Astrocyte (in vitro differentiated cells and primary cell): ENCODE measurements around the gene UBAC2. TPM values are rescaled to one million over a fixed set of nuclear protein-coding genes. Genes with fewer than 3 reads are reported as not detected.

ENCODE experiments used
- DNase-seq: peaks from one replicate; pipeline ENCODE4 v3.0.0-alpha.2; 2010; ENCODE audit warnings: low read depth
- FAIRE-seq: peaks from 2 replicates; lab custom pipeline; 2011; peaks lifted over from hg19 to GRCh38; lab: Jason Lieb, UNC
- H2AFZ ChIP-seq: 2 replicates; pipeline ENCODE4 v1.6.0; 2012; ENCODE audit warnings: low read depth, low read length, inconsistent platforms
- H3K27ac ChIP-seq: 2 replicates; pipeline ENCODE4 v1.5.1; 2011; ENCODE audit warnings: low read depth, low read length, inconsistent platforms
- H3K27me3 ChIP-seq: 2 replicates; pipeline ENCODE4 v1.6.0; 2011; ENCODE audit warnings: low read length, inconsistent platforms; ENCODE audit not compliant: insufficient read depth
- H3K36me3 ChIP-seq: 2 replicates; pipeline ENCODE4 v1.5.1; 2011; ENCODE audit warnings: low read length, inconsistent platforms; ENCODE audit not compliant: insufficient read depth
- H3K4me1 ChIP-seq: 2 replicates; pipeline ENCODE4 v1.5.1; 2011; ENCODE audit warnings: low read length, inconsistent platforms; ENCODE audit not compliant: insufficient read depth
- H3K4me2 ChIP-seq: 2 replicates; pipeline ENCODE4 v1.6.0; 2012; ENCODE audit warnings: low read length, inconsistent platforms
- H3K4me3 ChIP-seq: 2 replicates; pipeline ENCODE4 v1.5.1; 2011; ENCODE audit warnings: low read depth, mild to moderate bottlenecking, low read length, inconsistent platforms; ENCODE audit not compliant: insufficient read depth
- H3K79me2 ChIP-seq: 2 replicates; pipeline ENCODE4 v1.6.0; 2012; ENCODE audit warnings: mild to moderate bottlenecking, low read length, inconsistent platforms; ENCODE audit not compliant: insufficient read depth
- H3K9ac ChIP-seq: 2 replicates; pipeline ENCODE4 v1.6.0; 2012; ENCODE audit warnings: mild to moderate bottlenecking, low read length, inconsistent platforms
- H3K9me3 ChIP-seq: 2 replicates; pipeline ENCODE4 v1.5.1; 2012; ENCODE audit warnings: low read depth, mild to moderate bottlenecking, low read length, inconsistent platforms; ENCODE audit not compliant: insufficient read depth
- H4K20me1 ChIP-seq: 2 replicates; pipeline ENCODE4 v1.6.0; 2012; ENCODE audit warnings: low read length, inconsistent platforms; ENCODE audit not compliant: insufficient read depth
- H3K27ac Mint-ChIP-seq: one replicate; pipeline ENCODE4 v1.8.0; 2021; ENCODE audit warnings: mild to moderate bottlenecking, mixed read lengths; ENCODE audit not compliant: unreplicated experiment
- H3K27me3 Mint-ChIP-seq: one replicate; pipeline ENCODE4 v1.8.0; 2021; ENCODE audit warnings: low read depth, mixed read lengths; ENCODE audit not compliant: unreplicated experiment
- H3K36me3 Mint-ChIP-seq: one replicate; pipeline ENCODE4 v1.8.0; 2021; ENCODE audit warnings: low read depth, mixed read lengths; ENCODE audit not compliant: unreplicated experiment
- H3K4me1 Mint-ChIP-seq: one replicate; pipeline ENCODE4 v1.8.0; 2021; ENCODE audit warnings: low read depth, mixed read lengths; ENCODE audit not compliant: unreplicated experiment
- H3K4me3 Mint-ChIP-seq: one replicate; pipeline ENCODE4 v1.8.0; 2021; ENCODE audit warnings: mild to moderate bottlenecking, moderate library complexity, mixed read lengths; ENCODE audit not compliant: unreplicated experiment
- H3K9me3 Mint-ChIP-seq: one replicate; pipeline ENCODE4 v1.8.0; 2021; ENCODE audit warnings: mild to moderate bottlenecking, mixed read lengths; ENCODE audit not compliant: unreplicated experiment
- CTCF ChIP-seq: IDR thresholded peaks from 2 replicates; pipeline ENCODE4 v1.5.1; 2011; ENCODE audit warnings: low read depth, mild to moderate bottlenecking, inconsistent platforms, low read length, moderate library complexity; ENCODE audit not compliant: insufficient read depth
- EZH2 ChIP-seq: IDR thresholded peaks from 2 replicates; pipeline ENCODE4 v1.6.1; 2012; ENCODE audit warnings: mild to moderate bottlenecking, low read length, inconsistent platforms; ENCODE audit not compliant: insufficient read depth
- total RNA-seq: library from RNA; stranded (reverse); gene quantifications from 2 replicates; pipeline ENCODE4 v1.2.1, GENCODE V29; 2021

UBAC2 gene
- total RNA-seq, 1 donor from 2014 or later, result 61.0 TPM

GRCh38 chr13:99278843-99279242 lies 78.2 kb downstream of the UBAC2 start:
- Histone ChIP-seq H3K4me2 (no peak overlapping the region), H4K20me1 (peaks cover 16% of the 10 kb centered on the region), H3K27ac (no peak overlapping the region), H3K4me1 (peaks cover 6% of the 10 kb centered on the region), H3K36me3 (no peaks in the 10 kb centered on the region), H2AFZ (no peak overlapping the region), H3K4me3 (no peak overlapping the region), H3K9me3 (no peaks in the 10 kb centered on the region), H3K27me3 (no peaks in the 10 kb centered on the region), H3K9ac (no peak overlapping the region), H3K79me2 (peaks cover 3% of the 10 kb centered on the region)
- H3K9me3 Mint-ChIP-seq, result no peaks in the 10 kb centered on the region
- peaks cover 27% of the 10 kb centered on the region for H3K4me1 Mint-ChIP-seq
- TF ChIP-seq CTCF (no peak), EZH2 (no peak)
- DNase-seq (no peak), FAIRE-seq (no peak)
- H3K36me3 Mint-ChIP-seq, result no peaks in the 10 kb centered on the region
- peak overlapping the region; percentile 53 for H3K27ac Mint-ChIP-seq
- no peak overlapping the region for H3K4me3 Mint-ChIP-seq
- H3K27me3 Mint-ChIP-seq, result no peaks in the 10 kb centered on the region

GRCh38 chr13:99279637-99280036 lies 79.0 kb downstream of the UBAC2 start:
- Mint-ChIP-seq H3K4me3 (no peak overlapping the region), H3K4me1 (peaks cover 29% of the 10 kb centered on the region), H3K27ac (no peak overlapping the region), H3K27me3 (no peaks in the 10 kb centered on the region), H3K9me3 (no peaks in the 10 kb centered on the region), H3K36me3 (no peaks in the 10 kb centered on the region)
- H2AFZ ChIP-seq, result no peak overlapping the region
- DNase-seq, result no peak
- H3K4me3 ChIP-seq, result no peak overlapping the region
- no peak overlapping the region for H3K9ac ChIP-seq
- peaks cover 5% of the 10 kb centered on the region for H3K79me2 ChIP-seq
- peaks cover 16% of the 10 kb centered on the region for H4K20me1 ChIP-seq
- H3K9me3 ChIP-seq, result no peaks in the 10 kb centered on the region
- H3K36me3 ChIP-seq, result no peaks in the 10 kb centered on the region
- no peak for TF ChIP-seq CTCF
- TF ChIP-seq EZH2, result no peak
- H3K27me3 ChIP-seq, result no peaks in the 10 kb centered on the region
- no peak for FAIRE-seq
- H3K4me1 ChIP-seq, result peaks cover 6% of the 10 kb centered on the region
- no peak overlapping the region for H3K4me2 ChIP-seq
- H3K27ac ChIP-seq, result no peak overlapping the region

- H3K36me3 ChIP-seq, result no peaks in the 10 kb centered on the region
- Mint-ChIP-seq H3K36me3 (no peaks in the 10 kb centered on the region), H3K4me1 (peaks cover 25% of the 10 kb centered on the region), H3K4me3 (no peak overlapping the region), H3K27ac (no peak overlapping the region), H3K27me3 (no peaks in the 10 kb centered on the region), H3K9me3 (no peaks in the 10 kb centered on the region)
- H3K4me1 ChIP-seq, result peaks cover 1% of the 10 kb centered on the region
- no peak overlapping the region for H3K27ac ChIP-seq
- no peaks in the 10 kb centered on the region for H3K27me3 ChIP-seq
- H3K4me3 ChIP-seq, result no peak overlapping the region
- H4K20me1 ChIP-seq, result peaks cover 16% of the 10 kb centered on the region
- no peaks in the 10 kb centered on the region for H3K9me3 ChIP-seq
- TF ChIP-seq EZH2 (no peak), CTCF (no peak)
- no peak overlapping the region for H2AFZ ChIP-seq
- H3K79me2 ChIP-seq, result peaks cover 6% of the 10 kb centered on the region
- peak; percentile 46 for DNase-seq
- no peak overlapping the region for H3K4me2 ChIP-seq
- no peak for FAIRE-seq
- no peak overlapping the region for H3K9ac ChIP-seq
Measured at GRCh38 chr13:99280166-99280565, 79.5 kb downstream of the UBAC2 start.
